ENCODE data around the gene RABL2B. TPM values are rescaled to one million over a fixed set of nuclear protein-coding genes. Genes with fewer than 3 reads are reported as not detected.
"Not testable (repeated sequence)": the region's sequence is repeated elsewhere in the genome, so short reads cannot be mapped to it uniquely, and the experiment has no call there.

The RABL2B gene
- polyA plus RNA-seq (2012; ENCODE audit: missing spikeins) = 23.4 TPM

DNA sequence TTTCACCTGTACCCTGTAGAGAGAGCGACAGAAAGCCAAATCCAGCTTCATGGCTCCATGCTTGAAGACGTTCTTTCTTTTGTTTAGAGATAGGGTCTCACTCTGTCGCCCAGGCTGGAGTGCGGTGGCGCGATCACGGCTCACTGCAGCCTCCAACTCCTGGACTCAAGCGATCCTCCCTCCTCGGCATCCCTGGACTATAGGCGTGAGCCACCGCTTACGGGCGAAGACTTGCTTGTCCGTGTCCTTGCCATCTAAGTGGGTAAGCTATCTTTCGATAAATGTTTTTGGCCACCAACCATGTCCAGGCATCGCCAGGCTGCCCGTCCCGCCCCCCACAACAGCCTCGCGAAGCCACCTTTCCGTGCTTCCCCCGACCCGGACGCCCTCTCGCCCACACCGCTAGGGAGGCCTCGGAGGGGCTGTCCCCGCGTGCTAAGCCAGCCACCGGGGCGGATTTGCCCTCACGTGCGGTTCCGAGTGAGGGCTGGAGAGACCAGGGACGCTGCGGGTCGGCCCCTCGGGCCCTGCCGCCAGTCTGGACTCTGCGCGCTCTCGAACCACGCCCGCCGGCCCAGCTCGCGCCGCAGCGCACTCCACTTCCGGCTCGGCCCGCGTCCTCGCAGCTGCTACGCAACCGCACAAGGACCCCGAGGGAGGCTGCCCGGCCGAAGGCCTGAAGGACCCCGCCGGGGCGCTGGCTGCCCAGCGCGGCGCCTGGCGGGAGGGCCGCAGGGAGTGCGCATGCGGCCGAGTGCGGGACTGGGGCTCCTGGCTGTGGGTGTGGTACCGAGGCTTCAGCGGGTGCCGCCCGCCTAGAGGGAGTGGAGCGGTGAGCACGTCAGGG is at the start of gene RABL2B:
TSS of gene RABL2B (minus strand) at position 604 of the 847 bp plus-strand sequence. CDS start 1,342 bp downstream, outside the sequence.
- FAIRE-seq = peak; percentile 96
- DNase-seq (ENCODE audit: insufficient read length) = peak; percentile 83
- peak; percentile 34; the same call in 1 of the 2 replicates for TF ChIP-seq POLR2A (IDR thresholded peaks at IDR 0.05; ENCODE audit: low read depth, low read length)

DNA sequence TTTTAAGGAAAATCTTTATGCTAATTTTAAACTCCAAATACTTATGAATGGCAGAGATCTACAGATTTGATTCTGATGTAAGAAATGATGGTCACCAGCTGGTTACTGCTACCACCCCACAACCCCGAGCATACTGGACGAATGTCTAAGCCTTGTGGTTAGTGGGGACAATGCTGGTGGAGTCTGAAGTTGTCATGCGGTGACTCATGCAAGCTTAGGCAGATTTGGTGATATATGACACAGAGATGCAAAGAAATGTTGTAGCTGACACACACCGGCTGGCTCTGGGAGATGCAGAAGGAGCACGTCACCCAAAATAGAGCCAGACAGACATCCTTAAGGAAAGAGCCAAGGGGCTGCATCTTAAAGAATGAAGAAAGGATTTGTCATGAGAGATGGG is 3.5 kb upstream of the RABL2B start:
- DNase-seq (ENCODE audit: insufficient read length); FAIRE-seq: not testable (repeated sequence)

- not testable (repeated sequence) for FAIRE-seq; DNase-seq (ENCODE audit: insufficient read length)
Observed at GRCh38 chr22:50785289-50785688, 1.9 kb upstream of the RABL2B start.

GRCh38 chr22:50783880-50784276 is 442 bp upstream of the RABL2B start:
- DNase-seq (ENCODE audit: insufficient read length) = not testable (repeated sequence)
- FAIRE-seq = peak; percentile 24

GRCh38 chr22:50782253-50782652 is 1.2 kb downstream of the RABL2B start:
- DNase-seq (ENCODE audit: insufficient read length); FAIRE-seq: not testable (repeated sequence)

DNA sequence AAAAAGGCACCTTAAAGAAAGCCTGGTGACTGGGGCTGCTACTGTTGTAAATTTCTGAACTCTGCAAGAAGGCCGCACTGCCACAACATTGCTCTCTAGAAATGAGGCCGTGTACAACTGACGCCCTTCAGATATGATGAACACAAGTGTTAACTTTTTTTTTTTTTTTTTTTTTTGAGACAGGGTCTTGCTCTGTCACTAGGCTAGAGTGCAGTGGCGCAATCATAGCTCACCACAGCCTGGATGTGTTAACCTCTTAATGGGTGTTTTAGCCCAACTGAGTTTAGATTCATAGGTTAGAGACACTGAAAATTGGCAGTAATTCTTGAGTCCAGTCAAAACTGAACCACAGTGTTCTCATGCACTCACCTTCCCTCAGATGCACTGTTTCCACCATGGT is 3.2 kb downstream of the RABL2B start:
- DNase-seq (ENCODE audit: insufficient read length); FAIRE-seq: not testable (repeated sequence)

DNA sequence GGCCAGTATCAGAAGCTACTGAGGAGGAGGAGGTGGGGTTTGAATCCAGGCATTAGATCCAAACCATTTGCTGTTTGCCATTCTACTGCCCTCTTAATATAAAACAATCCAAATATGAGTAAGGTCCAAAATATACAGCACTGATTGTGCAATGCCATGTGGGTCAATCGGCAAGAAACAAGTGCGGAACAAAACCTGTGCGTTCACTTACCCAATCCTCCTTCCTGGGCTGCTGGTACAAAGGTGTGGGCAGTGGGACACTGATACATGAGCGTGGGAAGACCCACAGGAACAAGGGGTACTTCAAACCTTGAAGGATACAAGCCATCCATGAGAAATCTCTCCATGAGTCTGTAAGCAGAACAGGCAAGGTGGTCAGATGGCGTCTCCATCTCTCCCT is 5.8 kb downstream of the RABL2B start:
- not testable (repeated sequence) for FAIRE-seq

DNA sequence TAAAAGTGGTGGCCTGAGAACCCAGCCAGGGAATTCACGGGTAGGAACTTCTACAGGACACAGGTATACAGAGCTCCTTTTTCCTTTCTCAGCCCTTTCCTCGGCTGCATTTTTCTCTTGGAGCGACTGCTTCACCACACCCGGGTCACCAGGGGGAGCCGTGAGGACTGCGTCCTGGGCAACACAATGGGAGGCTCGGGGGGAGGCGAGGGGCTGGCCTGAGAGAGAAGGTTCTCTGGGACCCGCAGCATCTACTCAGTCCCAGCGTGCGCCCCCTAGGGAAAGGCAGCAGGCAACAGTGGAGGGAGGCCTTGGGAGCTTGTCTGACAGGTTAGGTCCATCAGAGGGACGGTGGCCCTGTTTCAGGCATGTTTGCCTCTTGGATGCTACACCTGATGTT is 8.3 kb downstream of the RABL2B start:
- FAIRE-seq; DNase-seq (ENCODE audit: insufficient read length): not testable (repeated sequence)

More for the DNA sequence above, 5.8 kb downstream of the RABL2B start:
- not testable (repeated sequence) for DNase-seq (ENCODE audit: insufficient read length)

DNA sequence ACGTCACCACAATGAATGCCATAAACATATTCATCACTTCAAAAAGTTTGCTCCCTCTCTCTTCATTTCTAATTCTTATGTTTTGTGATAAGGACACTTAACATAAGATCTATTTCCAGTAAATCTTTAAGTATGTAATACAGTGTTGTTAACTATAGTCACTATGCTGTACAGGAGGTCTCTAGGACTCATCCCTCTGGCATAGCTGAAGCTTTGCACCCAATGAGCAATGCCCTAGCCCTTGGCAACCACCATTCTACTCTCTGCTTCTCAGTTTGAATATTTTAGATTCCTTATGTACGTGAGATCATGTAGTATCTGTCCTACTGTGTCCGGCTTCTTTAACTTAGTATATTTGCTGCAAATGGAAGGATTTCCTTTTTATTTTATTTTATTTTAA is 19.1 kb downstream of the RABL2B start:
- FAIRE-seq = not testable (repeated sequence)

DNA sequence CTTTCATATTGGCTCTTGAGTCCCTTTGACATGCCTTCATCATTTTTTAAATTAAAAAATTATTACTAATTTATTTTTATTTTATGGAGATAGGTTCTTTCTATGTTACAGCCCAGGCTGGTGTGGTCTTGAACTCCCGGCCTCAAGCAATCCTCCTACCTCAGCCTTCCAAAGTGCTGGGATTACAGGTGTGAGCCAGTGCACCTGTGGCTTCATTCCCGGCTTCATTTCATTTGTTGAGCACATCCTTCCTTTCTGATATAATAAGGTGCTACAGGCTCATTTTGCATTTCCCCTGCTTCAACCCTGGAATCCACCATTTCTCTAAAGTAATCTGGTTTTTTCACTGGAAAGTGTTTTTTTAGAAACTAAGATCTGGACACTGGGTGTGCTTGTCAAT is 21.6 kb downstream of the RABL2B start:
- DNase-seq (ENCODE audit: insufficient read length); FAIRE-seq: not testable (repeated sequence)

More for the DNA sequence above, 19.1 kb downstream of the RABL2B start:
- not testable (repeated sequence) for DNase-seq (ENCODE audit: insufficient read length)

- FAIRE-seq; DNase-seq (ENCODE audit: insufficient read length): not testable (repeated sequence)
Observed at GRCh38 chr22:50759597-50760341, 23.7 kb downstream of the RABL2B start.

- DNase-seq (ENCODE audit: insufficient read length); FAIRE-seq: not testable (repeated sequence)
Observed at GRCh38 chr22:50756949-50757491, 26.4 kb downstream of the RABL2B start.

DNA sequence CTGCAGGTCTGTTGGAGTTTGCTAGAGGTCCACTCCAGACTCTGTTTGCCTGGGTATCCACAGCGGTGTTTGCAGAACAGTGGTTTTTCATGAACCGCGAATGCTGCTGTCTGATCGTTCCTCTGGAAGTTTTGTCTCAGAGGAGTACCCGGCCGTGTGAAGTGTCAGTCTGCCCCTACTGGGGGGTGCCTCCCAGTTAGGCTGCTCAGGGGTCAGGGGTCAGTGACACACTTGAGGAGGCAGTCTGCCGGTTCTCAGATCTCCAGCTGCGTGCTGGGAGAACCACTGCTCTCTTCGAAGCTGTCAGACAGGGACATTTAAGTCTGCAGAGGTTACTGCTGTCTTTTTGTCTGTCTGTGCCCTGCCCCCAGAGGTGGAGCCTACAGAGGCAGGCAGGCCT is 27.0 kb downstream of the RABL2B start:
- FAIRE-seq; DNase-seq (ENCODE audit: insufficient read length): not testable (repeated sequence)

DNA sequence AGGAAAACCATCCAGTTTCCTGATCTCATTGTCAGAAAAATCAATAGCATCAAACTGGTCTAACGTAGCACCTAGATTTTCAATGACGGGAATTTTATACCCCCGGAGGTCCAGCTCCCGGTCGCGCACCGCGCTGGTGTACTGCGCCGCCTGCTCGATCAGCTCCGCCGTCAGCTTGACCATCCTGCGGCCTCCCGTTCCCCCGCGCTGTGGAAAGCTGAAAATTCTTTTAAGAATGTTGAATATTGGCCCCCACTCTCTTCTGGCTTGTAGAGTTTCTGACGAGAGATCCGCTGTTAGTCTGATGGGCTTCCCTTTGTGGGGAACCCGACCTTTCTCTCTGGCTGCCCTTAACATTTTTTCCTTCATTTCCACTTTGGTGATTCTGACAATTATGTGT is 28.2 kb downstream of the RABL2B start:
- FAIRE-seq; DNase-seq (ENCODE audit: insufficient read length): not testable (repeated sequence)

GRCh38 chr22:50749302-50750074 is 33.9 kb downstream of the RABL2B start:
- DNase-seq (ENCODE audit: insufficient read length); FAIRE-seq: not testable (repeated sequence)

DNA sequence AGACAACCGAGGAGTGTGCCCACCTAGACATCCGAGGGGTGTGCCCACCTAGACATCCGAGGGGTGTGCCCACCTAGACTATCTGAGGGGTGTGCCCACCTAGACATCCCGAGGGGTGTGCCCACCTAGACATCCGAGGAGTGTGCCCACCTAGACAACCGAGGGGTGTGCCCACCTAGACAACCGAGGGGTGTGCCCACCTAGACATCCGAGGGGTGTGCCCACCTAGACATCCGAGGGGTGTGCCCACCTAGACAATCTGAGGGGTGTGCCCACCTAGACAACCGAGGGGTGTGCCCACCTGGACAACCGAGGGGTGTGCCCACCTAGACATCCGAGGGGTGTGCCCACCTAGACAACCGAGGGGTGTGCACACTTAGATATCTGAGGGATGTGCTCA is 34.8 kb downstream of the RABL2B start:
- DNase-seq (ENCODE audit: insufficient read length); FAIRE-seq: not testable (repeated sequence)

DNA sequence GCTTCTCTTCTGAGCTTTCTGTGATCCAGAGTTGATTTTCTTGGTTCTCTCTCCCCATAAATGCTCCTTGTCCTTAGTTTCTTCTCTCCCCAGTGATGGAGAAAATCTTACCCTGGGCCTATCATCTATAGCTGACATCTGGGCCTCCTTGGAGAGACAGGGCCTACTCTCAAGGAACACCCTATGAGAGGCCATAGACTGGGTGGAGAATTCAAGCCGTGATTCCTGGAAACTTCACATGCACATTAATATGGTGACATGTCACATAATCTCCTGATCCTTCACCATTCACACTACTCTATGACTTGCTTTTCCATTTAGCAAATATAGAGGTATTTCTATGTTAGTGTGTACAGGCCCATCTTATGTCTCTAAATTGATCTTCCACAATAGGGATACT is 35.9 kb downstream of the RABL2B start:
- DNase-seq (ENCODE audit: insufficient read length); FAIRE-seq: not testable (repeated sequence)

DNA sequence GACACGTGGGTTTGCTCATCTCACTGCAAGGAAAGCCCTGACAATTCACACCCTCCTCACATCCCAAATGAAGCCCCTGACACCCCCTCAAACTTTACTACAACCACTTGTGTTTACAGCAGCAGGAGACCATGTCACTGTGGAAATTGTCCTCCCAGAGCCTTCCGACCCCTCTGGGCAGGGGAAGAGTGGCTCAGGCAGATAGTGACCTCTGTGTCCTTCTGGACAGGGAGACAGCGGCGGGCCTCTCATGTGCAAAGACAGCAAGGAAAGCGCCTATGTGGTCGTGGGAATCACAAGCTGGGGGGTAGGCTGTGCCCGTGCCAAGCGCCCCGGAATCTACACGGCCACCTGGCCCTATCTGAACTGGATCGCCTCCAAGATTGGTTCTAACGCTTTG is 39.0 kb downstream of the RABL2B start:
- not testable (repeated sequence) for FAIRE-seq; DNase-seq (ENCODE audit: insufficient read length)

- DNase-seq (ENCODE audit: insufficient read length); FAIRE-seq: not testable (repeated sequence)
Observed at GRCh38 chr22:50740714-50741113, 42.7 kb downstream of the RABL2B start.
